Suppressor macrophage (primary cell): ENCODE results near the gene FRAS1.
A peak's percentile ranks its signal among the peaks of the same experiment; 100 is the strongest.

Experiments
- DNase-seq, 4 experiments: peaks; one replicate each; pipeline ENCODE4 v3.0.0-alpha.2; 2020 to 2022

Gene FRAS1

DNA sequence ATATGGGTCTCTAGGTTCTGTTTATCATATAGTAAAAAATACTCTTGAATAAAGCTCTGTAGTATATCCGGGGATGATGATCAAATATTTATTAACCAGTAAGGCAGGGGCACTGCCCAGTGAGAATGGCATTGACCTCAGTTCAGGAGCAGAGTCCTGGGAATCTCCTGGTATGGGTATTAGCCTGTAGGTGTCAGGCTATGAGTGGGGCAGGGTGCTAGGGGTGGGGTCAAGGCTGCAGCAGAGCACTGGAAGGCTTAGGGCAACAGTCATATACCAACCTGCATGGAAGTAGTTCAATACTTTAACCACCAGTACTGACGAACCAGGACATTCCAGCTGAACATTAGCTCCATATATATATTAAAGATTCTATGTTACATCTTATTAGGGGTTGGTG lies 274.1 kb downstream of the FRAS1 start:
- no peak for DNase-seq

DNA sequence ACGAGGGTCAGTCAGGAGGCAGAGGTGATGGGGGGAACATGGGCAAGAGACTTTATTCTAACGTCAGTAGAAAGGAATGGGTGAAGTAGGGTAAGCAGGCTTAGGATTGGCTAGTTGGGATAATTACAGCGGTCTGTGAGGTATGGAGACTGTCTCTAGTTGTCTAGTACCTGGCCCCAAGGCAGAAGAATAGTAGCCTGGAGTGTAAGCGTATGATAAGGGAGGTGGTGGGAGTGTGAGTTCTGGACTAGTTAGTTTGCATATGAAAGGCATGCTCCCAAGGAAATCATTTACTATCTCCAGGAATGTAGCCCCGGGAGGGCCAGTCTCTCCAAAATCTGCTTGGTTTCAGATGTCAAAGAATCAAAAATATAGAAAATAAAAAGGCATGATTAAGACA lies 274.8 kb downstream of the FRAS1 start:
- DNase-seq, result no peak

- peak in 2 of 4 experiments; percentile 4 to 22 for DNase-seq
These were observed 275.9 kb downstream of the FRAS1 start for GRCh38 chr4:78332976-78333375.

DNA sequence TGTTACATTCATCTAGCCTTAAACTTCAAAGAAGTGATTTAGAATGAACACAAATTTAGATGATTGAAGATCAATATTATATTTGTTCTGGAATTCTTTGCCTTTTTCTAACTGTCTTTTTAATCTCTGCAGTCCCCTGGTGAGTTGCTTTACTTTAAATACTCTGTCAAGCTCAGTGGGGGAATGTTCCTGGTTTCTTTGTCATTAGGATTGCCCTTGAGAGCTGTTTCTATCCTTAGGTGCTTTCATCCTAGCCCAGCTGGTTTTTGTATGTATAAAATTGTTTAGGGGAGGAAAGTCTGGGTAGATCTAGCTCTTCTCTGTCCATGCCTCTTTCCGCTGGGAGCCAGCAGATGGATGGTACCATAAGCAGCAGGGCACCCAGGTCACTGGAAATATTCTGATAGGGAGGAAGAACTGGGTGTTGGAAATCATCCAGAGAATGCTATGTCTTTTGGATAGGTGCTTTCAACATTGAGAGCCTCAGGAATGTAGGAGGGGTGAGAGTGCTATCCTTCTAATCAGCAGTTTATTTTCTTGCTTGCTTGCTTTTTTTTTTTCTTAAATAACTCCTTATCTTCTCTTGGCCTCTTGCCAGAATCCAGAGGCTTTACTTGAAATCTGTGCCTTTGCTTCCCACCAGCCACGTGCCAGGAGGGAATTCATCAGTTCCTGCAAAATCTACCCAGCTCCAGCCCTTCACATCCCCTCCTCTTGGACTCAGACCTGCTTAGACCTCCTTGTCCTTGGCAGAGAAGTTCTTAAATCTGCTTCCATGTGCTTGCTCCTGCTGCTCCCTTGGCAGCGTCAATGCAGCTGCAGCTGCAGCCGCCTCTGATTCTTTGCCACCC lies 279.2 kb downstream of the FRAS1 start:
- DNase-seq, result no peak

GRCh38 chr4:78337244-78338020 lies 280.3 kb downstream of the FRAS1 start:
- no peak for DNase-seq

DNA sequence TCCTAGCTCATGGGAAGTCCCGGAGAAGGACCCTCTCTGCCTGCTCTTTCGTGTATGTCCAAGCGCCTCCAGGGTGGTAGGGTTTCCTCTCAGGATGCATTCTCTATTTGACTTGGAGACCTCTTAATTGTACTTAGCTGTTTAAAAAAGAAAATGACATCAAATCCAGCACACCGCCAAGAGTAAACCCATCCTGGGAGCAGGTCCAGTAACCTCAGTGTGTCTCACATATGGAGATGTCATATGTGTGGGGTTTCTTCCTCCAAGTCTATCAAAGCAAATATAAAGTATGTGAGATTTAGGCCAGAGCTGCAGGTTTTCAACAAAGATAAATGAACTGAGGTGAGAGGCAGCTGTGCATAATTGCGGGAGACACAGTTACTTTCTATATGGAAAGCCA lies 285.0 kb downstream of the FRAS1 start:
- DNase-seq, result no peak

- no peak for DNase-seq
These were observed 286.6 kb downstream of the FRAS1 start for GRCh38 chr4:78343682-78344081.

- no peak for DNase-seq
These were observed 288.1 kb downstream of the FRAS1 start for GRCh38 chr4:78345237-78345636.

GRCh38 chr4:78346222-78346621 lies 289.1 kb downstream of the FRAS1 start:
- no peak for DNase-seq

GRCh38 chr4:78347527-78347926 lies 290.4 kb downstream of the FRAS1 start:
- DNase-seq, result no peak

GRCh38 chr4:78353921-78354320 lies 296.8 kb downstream of the FRAS1 start:
- no peak for DNase-seq

DNA sequence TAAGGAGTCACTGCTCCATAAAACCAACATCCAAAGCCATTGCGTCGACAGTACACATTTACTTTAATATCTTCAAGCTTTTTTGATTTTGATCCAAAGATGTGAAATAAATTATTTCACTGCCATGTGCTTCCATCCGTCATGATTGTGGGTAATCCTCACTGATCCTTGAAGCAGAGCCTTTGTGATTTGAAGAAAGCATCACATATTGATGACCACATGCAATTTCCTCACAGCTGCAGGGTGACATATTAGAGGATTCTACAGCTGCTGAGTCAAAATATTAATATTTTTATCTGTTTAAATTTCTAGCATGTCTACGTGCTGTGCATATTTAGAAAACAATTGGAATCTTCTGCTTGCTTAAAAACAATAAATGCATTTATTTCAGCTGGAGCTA lies 297.7 kb downstream of the FRAS1 start:
- DNase-seq, result no peak

DNA sequence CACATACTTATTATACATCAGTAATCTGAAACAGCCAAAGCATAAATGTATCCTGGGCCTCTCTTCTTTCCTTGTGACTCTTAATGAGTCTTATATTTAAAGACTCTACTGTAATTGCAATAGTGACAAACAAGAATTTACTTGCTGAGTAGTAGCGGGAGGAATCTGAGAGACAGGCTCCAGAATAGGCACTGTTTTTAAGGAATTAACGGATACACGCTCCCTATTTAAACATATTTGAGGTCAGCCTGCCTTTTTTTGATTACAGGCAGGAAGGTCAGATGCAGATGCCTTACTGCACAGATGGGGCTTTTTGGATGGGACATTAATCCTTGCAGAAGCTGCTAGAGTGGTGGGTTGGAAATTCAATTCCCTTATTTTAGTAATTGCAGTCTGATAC lies 298.2 kb downstream of the FRAS1 start:
- DNase-seq, result no peak

DNA sequence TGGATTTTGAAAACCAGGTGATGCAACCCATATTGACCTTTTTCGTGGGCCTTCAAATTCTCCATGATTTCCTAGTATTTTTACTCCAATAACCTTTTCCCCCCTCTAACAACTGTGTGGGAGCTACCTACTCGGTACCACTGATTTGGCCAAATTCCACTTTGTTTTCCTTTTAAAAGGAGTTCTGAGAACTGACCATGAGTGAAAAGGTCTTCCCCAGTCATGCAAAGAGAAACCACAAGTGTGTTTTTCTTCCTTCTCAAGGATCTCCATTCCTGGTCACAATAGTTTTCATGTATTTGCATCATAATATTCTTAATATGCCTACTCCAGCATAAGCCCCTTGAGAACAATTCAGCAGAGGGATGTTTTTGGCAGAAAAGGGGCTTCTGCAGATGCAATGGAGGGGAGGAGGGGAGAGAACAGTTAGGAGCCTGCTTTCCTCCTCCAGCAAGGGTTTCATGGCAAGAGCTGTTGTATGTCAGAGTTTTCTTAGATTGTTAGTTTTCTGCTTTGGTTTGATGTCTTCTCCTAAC lies 299.2 kb downstream of the FRAS1 start:
- DNase-seq, result no peak

DNA sequence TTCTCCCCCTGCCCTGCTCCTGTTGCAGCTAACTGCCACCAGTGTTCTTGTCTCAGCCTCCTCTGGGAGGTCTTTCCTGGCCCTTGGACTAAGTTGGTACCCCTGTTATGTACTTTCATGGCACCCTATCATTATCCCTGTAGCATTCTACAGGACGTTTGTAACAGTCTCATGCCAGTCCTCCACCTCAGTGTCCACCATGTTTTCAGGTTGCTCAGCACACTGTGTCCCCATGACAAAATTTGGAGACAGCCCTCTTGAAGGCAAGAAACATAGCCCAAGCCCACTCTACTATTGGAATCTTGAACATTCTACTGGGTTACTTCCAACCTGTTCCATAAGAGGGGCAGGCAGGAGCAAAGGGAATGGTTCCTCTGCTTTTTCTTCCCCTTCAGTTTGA lies 300.0 kb downstream of the FRAS1 start:
- no peak for DNase-seq

DNA sequence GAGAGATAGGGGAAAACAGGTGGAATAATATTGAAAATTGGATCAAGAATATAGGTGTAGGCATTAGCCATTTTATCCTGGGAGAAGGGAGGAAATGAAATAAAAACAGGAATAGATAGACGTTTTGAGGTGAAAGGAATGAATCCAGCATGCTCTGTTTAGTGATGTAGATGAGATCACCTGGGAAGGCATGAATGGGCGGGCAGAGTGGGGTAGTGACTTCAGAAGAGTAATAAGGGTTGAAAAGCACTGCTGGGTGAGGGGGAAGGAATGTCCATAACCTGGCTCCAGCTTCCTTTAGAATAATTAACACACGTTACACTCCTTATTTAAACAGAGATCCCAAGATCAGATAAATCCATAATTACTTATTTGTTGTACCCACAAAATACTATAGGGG lies 303.3 kb downstream of the FRAS1 start:
- DNase-seq, result no peak

DNA sequence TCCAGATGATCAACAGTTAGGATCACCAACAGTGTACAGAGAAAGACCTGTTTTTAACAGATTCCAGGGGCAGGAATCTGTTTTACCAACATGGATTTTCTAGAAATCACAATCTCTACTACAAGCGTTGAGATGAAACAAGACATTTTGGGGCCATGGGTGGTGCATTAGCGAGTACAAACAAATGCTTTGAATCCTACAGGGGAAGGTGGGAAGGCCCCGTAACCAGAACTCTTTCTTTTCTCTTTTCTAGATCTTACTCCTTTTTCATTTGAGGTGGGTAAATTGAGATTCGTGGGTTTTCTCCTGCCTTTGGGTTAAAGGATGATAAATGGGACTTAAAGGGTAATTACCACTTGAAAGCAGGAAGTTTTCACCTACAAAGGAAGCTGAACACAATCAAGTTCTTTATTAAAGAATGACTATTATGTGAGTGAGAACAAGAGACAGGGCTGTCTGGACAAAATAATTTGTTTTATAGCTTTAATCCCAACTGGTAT lies 304.5 kb downstream of the FRAS1 start:
- DNase-seq, result no peak

DNA sequence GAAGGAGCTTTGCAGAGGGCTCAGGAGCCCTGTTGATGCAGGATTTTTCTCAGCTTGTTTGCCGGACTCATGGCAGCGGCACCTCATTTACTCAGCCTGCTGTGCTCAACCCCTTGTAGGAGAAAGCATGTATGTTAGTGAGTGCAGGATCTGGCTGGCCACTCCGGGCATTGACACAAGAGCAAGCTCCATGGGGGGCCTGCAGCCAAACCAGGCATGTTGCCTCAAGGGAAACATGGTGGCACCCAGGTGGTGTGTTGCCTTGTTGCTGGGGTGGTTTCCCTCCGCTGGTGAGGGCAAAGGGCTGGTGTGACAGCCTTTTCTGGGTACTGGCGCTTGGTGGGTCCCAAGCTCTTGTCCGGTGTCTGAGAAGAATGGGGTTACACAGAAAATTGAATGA lies 305.2 kb downstream of the FRAS1 start:
- DNase-seq, result no peak

DNA sequence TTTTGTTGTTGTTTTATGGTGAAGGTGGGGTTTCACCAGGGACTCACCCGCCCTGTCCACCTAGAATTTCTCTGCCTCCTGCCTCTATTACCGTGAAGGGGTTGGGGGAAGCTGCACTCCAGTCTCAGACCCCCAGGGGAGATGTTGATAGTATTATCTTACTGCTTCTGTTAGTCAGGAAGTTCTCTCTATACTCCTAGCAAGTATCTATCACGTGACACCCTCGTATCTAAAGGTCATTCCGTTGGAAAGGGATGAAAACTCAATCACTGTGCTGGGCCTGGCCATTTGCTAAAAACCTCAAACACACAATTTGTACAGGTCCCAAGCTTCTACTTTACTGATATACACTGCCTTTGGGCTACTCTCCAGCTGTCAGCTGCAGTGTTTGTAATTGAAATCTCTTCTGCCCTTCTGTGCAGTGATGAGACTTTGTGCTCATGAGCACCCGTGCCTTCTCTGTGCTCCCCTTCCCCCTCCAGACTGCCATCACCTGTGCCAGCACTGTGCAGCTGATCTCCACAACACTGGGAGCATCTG lies 306.0 kb downstream of the FRAS1 start:
- DNase-seq, result no peak

DNA sequence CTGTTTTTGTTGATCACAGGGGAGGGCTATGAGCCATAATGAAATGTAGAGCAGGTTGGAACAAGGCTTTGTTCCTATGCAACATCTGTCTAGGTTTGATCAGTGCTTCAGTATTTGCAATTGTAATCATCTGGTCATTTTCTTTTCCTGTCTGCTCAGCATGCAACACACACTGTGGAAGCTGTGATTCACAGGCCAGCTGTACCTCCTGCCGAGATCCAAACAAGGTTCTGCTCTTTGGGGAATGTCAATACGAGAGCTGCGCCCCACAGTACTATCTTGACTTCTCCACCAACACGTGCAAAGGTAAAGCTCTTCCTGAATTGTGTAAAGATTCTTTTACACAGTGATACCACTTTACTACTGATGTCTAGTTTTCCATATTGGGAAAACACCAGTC lies 312.6 kb downstream of the FRAS1 start:
- DNase-seq, result no peak

DNA sequence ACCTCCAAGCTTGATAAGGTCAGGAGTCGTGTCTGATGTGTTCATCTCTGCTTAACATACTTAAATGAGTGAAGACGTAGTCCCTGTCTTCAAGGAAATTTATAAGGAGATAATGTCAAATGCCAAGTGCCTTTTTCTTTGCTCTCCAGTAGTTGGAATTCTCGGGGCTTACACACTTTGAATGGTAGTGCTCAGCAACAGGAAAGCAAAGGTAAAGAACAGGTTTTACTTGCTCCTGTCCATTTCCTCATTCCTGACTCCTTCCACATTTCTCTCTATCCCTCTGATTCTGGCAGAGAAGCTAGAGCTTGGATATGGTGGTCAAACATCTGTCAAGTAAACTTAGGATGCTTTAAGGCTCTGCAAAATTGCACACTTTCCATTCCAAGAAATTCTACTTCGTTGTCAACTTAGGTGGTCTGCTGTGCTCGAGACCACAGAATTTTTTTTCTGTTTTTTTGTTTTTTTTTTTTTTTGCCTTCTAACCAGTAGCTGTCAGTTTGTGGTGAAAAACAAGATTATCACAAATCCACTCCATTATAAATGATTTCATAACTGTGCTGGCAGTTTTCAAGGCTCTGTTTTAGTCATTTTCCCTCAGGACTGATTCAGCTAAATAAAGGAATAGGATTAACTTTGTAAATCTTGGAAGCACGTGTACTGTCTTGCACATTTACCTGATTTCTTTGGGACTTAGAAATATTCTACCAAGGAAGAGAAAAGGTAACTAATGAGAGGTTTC lies 313.7 kb downstream of the FRAS1 start:
- DNase-seq, result no peak

- DNase-seq, result no peak
These were observed 315.3 kb downstream of the FRAS1 start for GRCh38 chr4:78372355-78372988.
